IgD-negative memory B cell (primary cell): ENCODE results near the gene RFC2. TPM values are rescaled to one million over a fixed set of nuclear protein-coding genes. Genes with fewer than 3 reads are reported as not detected.
A peak's percentile ranks its signal among the peaks of the same experiment; 100 is the strongest.

ENCODE experiments used
- H3K27ac Mint-ChIP-seq, 3 donors: one replicate each; pipeline ENCODE4 v1.8.0; 2020 to 2022; ENCODE audit warnings: mild to moderate bottlenecking in 3 of 3, mixed read lengths in 3 of 3, moderate library complexity in 1 of 3
- H3K27me3 Mint-ChIP-seq: one replicate; pipeline ENCODE4 v1.8.0; 2021; ENCODE audit warnings: mixed read lengths
- H3K36me3 Mint-ChIP-seq: one replicate; pipeline ENCODE4 v1.8.0; 2020; ENCODE audit warnings: mild to moderate bottlenecking, mixed read lengths
- H3K4me1 Mint-ChIP-seq, 3 donors: one replicate each; pipeline ENCODE4 v1.8.0; 2020 to 2022; ENCODE audit warnings: mixed read lengths in 3 of 3, mild to moderate bottlenecking in 1 of 3
- H3K4me3 Mint-ChIP-seq, 4 donors: one replicate each; pipeline ENCODE4 v1.8.0; 2020 to 2022; ENCODE audit warnings: mild to moderate bottlenecking in 4 of 4, mixed read lengths in 4 of 4, moderate library complexity in 3 of 4
- H3K9me3 Mint-ChIP-seq, 3 donors: one replicate each; pipeline ENCODE4 v1.8.0; 2020 to 2021; ENCODE audit warnings: mixed read lengths in 3 of 3, mild to moderate bottlenecking in 1 of 3
- polyA plus RNA-seq: library from polyadenylated mRNA; unstranded; fragments of 300-500 nt; fragmentation: Illumina TruSeq; gene quantifications from one replicate; pipeline ENCODE4 v1.2.3, GENCODE V29; 2021

RFC2 gene
- polyA plus RNA-seq, 1 donor from 2014 or later: 46.6 TPM

GRCh38 chr7:74288034-74288881 is 34.1 kb upstream of the RFC2 start:
- Mint-ChIP-seq H3K36me3 (no peaks in the 10 kb centered on the region), H3K27me3 (no peaks in the 10 kb centered on the region), H3K27ac (peak overlapping the region; percentile 67 to 92 (median 87)), H3K9me3 (no peaks in the 10 kb centered on the region), H3K4me1 (peaks cover 41 to 42% (median 41%) of the 10 kb centered on the region in 3 donors), H3K4me3 (peak overlapping the region; percentile 87 to 96 (median 92))

- Mint-ChIP-seq H3K27ac (peak overlapping the region; percentile 67 to 92 (median 87)), H3K27me3 (no peaks in the 10 kb centered on the region), H3K4me3 (peak overlapping the region in 3 of 4 donors; percentile 21 to 92 (median 25)), H3K4me1 (peaks cover 33 to 42% (median 40%) of the 10 kb centered on the region in 3 donors), H3K9me3 (no peaks in the 10 kb centered on the region), H3K36me3 (no peaks in the 10 kb centered on the region)
These were observed 33.3 kb upstream of the RFC2 start for GRCh38 chr7:74287303-74288033.

GRCh38 chr7:74286131-74286530 is 31.9 kb upstream of the RFC2 start:
- Mint-ChIP-seq H3K27ac (peak overlapping the region in 1 of 3 donors; percentile 10), H3K4me1 (peaks cover 27 to 34% (median 33%) of the 10 kb centered on the region in 3 donors), H3K9me3 (no peaks in the 10 kb centered on the region), H3K4me3 (no peak overlapping the region), H3K27me3 (no peaks in the 10 kb centered on the region), H3K36me3 (no peaks in the 10 kb centered on the region)

- Mint-ChIP-seq H3K9me3 (no peaks in the 10 kb centered on the region), H3K27me3 (no peaks in the 10 kb centered on the region), H3K4me3 (peak overlapping the region; percentile 30 to 83 (median 70)), H3K36me3 (no peaks in the 10 kb centered on the region), H3K27ac (peak overlapping the region; percentile 36 to 94 (median 87)), H3K4me1 (peaks cover 21 to 39% (median 34%) of the 10 kb centered on the region in 3 donors)
These were observed 30.6 kb upstream of the RFC2 start for GRCh38 chr7:74284781-74285259.

GRCh38 chr7:74283858-74284447 is 29.8 kb upstream of the RFC2 start:
- H3K9me3 Mint-ChIP-seq: no peaks in the 10 kb centered on the region
- H3K4me3 Mint-ChIP-seq: peak overlapping the region in 2 of 4 donors; percentile 49 to 82
- no peaks in the 10 kb centered on the region for H3K27me3 Mint-ChIP-seq

GRCh38 chr7:74282748-74283459 is 28.7 kb upstream of the RFC2 start:
- H3K36me3 Mint-ChIP-seq: no peaks in the 10 kb centered on the region
- no peaks in the 10 kb centered on the region for H3K27me3 Mint-ChIP-seq
- peak overlapping the region in 2 of 3 donors; percentile 53 to 87 for H3K27ac Mint-ChIP-seq
- no peak overlapping the region for H3K4me3 Mint-ChIP-seq
- peaks cover 15 to 40% (median 37%) of the 10 kb centered on the region in 3 donors for H3K4me1 Mint-ChIP-seq
- no peaks in the 10 kb centered on the region for H3K9me3 Mint-ChIP-seq

More at GRCh38 chr7:74283858-74284447, 29.8 kb upstream of the RFC2 start:
- H3K4me1 Mint-ChIP-seq: peaks cover 23 to 45% (median 40%) of the 10 kb centered on the region in 3 donors
- H3K27ac Mint-ChIP-seq: peak overlapping the region in 2 of 3 donors; percentile 87 to 94
- H3K36me3 Mint-ChIP-seq: no peaks in the 10 kb centered on the region

- peak overlapping the region in 2 of 3 donors; percentile 24 to 39 for H3K27ac Mint-ChIP-seq
- H3K4me3 Mint-ChIP-seq: peak overlapping the region in 1 of 4 donors; percentile 58
- peaks cover 14 to 39% (median 38%) of the 10 kb centered on the region in 3 donors for H3K4me1 Mint-ChIP-seq
- H3K27me3 Mint-ChIP-seq: no peaks in the 10 kb centered on the region
- H3K9me3 Mint-ChIP-seq: no peaks in the 10 kb centered on the region
- H3K36me3 Mint-ChIP-seq: no peaks in the 10 kb centered on the region
These were observed 26.8 kb upstream of the RFC2 start for GRCh38 chr7:74280985-74281384.

GRCh38 chr7:74277636-74278035 is 23.4 kb upstream of the RFC2 start:
- H3K36me3 Mint-ChIP-seq: no peaks in the 10 kb centered on the region
- no peaks in the 10 kb centered on the region for H3K27me3 Mint-ChIP-seq
- H3K4me3 Mint-ChIP-seq: no peak overlapping the region
- peak overlapping the region in 1 of 3 donors; percentile 81 for H3K27ac Mint-ChIP-seq
- H3K4me1 Mint-ChIP-seq: peaks cover 17 to 30% (median 29%) of the 10 kb centered on the region in 3 donors
- no peaks in the 10 kb centered on the region for H3K9me3 Mint-ChIP-seq

- peaks cover 29 to 36% (median 36%) of the 10 kb centered on the region in 3 donors for H3K4me1 Mint-ChIP-seq
- peaks cover 2% of the 10 kb centered on the region for H3K27me3 Mint-ChIP-seq
- peak overlapping the region in 1 of 4 donors; percentile 26 for H3K4me3 Mint-ChIP-seq
- H3K36me3 Mint-ChIP-seq: no peaks in the 10 kb centered on the region
- no peaks in the 10 kb centered on the region for H3K9me3 Mint-ChIP-seq
- H3K27ac Mint-ChIP-seq: peak overlapping the region in 2 of 3 donors; percentile 35 to 69
These were observed 21.2 kb upstream of the RFC2 start for GRCh38 chr7:74275401-74275881.

- Mint-ChIP-seq H3K36me3 (no peaks in the 10 kb centered on the region), H3K27me3 (peaks cover 2% of the 10 kb centered on the region), H3K4me1 (peaks cover 29 to 34% (median 34%) of the 10 kb centered on the region in 3 donors), H3K9me3 (no peaks in the 10 kb centered on the region), H3K4me3 (peak overlapping the region; percentile 32 to 94 (median 80)), H3K27ac (peak overlapping the region; percentile 76 to 94 (median 89))
These were observed 18.3 kb upstream of the RFC2 start for GRCh38 chr7:74272305-74273038.

- Mint-ChIP-seq H3K9me3 (no peaks in the 10 kb centered on the region), H3K27ac (peak overlapping the region in 2 of 3 donors; percentile 76 to 94), H3K4me3 (peak overlapping the region; percentile 16 to 94 (median 76)), H3K4me1 (peaks cover 29 to 35% (median 34%) of the 10 kb centered on the region in 3 donors), H3K36me3 (no peaks in the 10 kb centered on the region), H3K27me3 (peaks cover 2% of the 10 kb centered on the region)
These were observed 17.5 kb upstream of the RFC2 start for GRCh38 chr7:74271742-74272141.

- peak overlapping the region; percentile 71 to 92 (median 88) for H3K27ac Mint-ChIP-seq
- peaks cover 38 to 41% (median 40%) of the 10 kb centered on the region in 3 donors for H3K4me1 Mint-ChIP-seq
- peak overlapping the region; percentile 89 to 98 (median 96) for H3K4me3 Mint-ChIP-seq
- no peaks in the 10 kb centered on the region for H3K36me3 Mint-ChIP-seq
- no peaks in the 10 kb centered on the region for H3K9me3 Mint-ChIP-seq
- H3K27me3 Mint-ChIP-seq: peaks cover 2% of the 10 kb centered on the region
These were observed 15.6 kb upstream of the RFC2 start for GRCh38 chr7:74269757-74270277.
